HG02642 (cell line): ENCODE data around the gene SLC7A5.
"Not testable (repeated sequence)": the region's sequence is repeated elsewhere in the genome, so short reads cannot be mapped to it uniquely, and the experiment has no call there.

Experiments used
- ATAC-seq: cut with Tn5 transposase; IDR thresholded peaks from one replicate; pipeline ENCODE4 v1.9.1; 2021; ENCODE audit warnings: mild to moderate bottlenecking; ENCODE audit not compliant: unreplicated experiment, poor library complexity

Gene SLC7A5

DNA sequence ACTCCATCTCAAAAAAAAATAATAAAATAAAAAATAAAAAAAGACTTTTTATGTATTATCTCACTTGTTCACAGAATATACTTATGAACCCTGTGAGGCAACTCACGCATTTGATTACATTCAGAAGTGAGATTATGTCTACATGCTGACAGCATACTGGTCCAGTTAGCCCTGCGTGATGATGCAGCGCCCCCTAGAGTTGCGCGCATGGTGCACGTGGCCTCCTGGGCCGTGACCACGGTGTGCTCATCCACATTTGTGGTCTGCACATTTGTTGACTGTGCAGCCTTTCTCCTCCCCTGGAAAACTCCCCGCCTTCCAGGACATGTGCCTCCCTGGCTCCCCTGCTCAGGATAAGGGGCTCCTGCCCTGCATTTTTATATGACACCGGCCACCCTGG lies 20.5 kb upstream of the SLC7A5 start:
- ATAC-seq = not testable (repeated sequence)

DNA sequence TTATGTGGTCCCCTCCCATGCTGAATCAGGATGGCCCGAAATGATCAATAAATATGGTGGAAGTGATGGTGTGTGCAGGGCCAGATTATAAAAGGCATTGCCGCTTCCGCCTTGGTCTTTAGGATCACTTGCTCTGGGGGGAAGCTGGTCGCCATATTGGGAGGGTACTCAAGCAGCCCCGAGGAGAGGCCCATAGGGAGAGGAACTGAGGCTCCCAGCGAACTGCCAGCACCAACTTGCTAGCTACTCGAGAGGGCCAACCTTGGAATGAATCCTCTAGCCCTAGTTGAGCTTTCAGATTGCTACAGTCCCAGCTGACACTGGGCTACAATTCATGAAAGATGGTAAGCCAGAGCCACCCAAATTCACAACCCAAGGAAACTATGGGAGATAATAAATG lies 19.0 kb upstream of the SLC7A5 start:
- ATAC-seq = not testable (repeated sequence)

DNA sequence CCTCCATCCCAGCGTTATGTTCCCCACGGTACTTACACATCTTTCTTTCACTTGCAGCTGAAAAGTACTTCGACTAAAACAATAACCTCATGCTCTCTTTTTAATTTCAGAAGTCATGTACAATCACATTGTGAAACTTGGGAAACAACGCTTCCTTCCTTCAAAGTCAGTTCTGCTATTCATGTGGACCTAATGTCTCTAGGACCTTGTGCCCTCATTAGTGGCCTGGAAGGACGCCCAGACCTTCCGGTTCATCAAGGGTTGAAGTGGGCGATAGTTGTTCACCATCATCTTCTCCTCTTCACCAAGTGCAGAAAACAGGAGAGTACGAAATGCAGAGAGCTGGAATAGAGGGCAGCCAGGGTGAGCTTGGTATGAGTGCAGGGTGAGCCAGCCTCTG lies 18.6 kb upstream of the SLC7A5 start:
- ATAC-seq = not testable (repeated sequence)

DNA sequence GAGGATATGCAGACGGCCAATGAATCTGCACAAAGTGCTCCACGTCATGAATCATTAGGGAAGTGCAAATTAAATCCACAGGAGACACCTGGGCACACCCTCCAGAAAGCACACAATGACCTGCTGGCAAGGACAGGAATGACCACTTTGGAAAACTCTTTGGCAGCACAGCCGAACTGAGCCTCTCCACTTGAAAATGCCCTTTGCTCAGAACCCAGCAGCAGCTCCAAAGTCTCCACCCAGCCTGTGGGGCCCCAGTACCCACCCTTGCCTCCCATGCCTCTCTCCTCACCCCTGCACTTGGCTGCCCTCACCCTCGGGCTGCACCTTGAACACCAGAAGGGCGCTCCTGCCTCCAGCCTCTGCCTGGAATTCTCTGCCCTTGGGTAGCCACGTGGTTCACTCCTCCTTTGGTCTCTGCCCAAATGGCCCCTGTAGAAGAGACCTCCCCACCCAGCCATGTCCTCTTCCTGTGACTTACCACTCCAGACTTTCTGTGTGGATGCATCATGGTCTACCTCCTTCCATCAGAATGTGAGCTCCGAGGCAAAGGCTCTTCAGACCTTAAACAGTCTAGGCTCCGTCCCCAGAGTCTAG lies 16.2 kb upstream of the SLC7A5 start:
- ATAC-seq = not testable (repeated sequence)

DNA sequence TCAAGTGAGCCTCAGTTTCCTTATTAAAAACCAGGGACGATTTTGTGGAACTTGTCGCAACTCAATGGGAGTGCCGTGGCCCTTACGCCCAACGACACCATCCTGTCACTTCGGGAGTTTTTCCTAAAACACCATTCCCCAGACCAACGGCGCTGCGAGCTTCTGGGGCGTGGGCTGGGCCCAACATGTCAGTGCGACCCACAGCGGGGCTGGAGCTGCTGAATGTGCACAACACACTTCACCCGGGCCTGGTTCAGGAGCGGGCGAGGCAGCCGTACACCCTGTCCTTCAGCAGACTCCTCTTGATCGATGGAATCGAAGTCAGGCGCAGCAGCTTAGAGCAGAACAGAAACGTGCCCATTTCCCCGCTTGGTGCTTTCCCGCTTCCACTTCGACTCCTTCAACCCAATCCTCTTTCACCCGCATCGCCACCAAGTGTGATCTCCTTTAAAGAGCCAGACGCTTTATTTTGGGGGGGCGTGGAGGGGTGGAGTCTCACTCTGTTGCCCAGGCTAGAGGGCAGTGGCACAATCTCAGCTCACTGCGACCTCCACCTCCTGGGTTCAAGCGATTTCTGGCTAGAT lies 13.2 kb upstream of the SLC7A5 start:
- ATAC-seq = no peak

GRCh38 chr16:87881324-87882200 lies 12.3 kb upstream of the SLC7A5 start:
- ATAC-seq = no peak

GRCh38 chr16:87880117-87880696 lies 10.9 kb upstream of the SLC7A5 start:
- no peak for ATAC-seq

GRCh38 chr16:87879411-87880013 lies 10.2 kb upstream of the SLC7A5 start:
- not testable (repeated sequence) for ATAC-seq

DNA sequence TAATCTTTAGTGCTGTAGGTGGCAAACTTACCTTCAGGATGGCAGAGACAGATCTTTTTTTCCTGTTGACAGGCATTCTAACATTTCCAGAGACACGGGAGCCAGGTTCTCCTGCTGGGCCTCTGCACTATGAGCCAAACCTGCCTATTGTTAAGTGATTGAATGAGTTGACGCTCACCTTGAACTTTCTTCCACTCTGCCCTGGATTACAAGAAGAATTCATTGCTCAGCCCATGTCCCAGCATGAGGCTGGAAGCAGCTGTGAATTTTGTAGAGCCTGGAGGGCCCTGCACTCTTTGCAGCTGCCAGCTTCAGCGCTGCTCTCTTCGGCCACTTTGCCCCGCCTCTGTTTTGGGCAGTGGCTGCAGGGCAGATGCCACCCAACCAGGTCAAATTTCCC lies 9.4 kb upstream of the SLC7A5 start:
- no peak for ATAC-seq

GRCh38 chr16:87877942-87878507 lies 8.7 kb upstream of the SLC7A5 start:
- ATAC-seq = no peak

- no peak for ATAC-seq
Observed at GRCh38 chr16:87874639-87875427, 5.5 kb upstream of the SLC7A5 start.

GRCh38 chr16:87870418-87871291 lies 1.3 kb upstream of the SLC7A5 start:
- ATAC-seq = not testable (repeated sequence)

DNA sequence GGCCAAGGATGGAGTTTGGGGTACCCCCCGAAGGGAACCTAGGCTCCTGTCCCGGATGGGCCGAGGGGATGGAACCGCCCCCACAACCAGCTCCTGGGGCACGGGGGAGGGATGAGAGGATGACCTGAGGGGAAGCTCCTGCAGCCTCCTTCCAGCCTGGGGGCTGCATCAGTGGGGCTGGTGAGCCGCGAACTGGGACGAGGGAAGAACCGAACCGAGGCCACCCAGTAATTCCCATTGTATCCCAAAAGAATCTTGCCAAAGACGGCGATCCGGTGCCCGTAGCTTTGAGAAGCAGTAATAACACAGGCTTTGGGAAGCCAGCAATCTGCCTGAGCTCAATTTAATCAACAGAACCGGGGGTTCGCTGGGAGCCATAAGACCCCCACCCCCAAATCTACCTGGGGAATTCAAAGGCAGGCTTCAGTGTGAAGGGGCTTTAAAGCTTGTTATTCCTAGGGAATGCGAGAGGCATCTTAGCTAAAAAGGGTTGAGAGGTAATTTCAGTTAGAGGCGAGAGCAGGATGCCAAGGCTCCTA lies 641 bp upstream of the SLC7A5 start:
- not testable (repeated sequence) for ATAC-seq

DNA sequence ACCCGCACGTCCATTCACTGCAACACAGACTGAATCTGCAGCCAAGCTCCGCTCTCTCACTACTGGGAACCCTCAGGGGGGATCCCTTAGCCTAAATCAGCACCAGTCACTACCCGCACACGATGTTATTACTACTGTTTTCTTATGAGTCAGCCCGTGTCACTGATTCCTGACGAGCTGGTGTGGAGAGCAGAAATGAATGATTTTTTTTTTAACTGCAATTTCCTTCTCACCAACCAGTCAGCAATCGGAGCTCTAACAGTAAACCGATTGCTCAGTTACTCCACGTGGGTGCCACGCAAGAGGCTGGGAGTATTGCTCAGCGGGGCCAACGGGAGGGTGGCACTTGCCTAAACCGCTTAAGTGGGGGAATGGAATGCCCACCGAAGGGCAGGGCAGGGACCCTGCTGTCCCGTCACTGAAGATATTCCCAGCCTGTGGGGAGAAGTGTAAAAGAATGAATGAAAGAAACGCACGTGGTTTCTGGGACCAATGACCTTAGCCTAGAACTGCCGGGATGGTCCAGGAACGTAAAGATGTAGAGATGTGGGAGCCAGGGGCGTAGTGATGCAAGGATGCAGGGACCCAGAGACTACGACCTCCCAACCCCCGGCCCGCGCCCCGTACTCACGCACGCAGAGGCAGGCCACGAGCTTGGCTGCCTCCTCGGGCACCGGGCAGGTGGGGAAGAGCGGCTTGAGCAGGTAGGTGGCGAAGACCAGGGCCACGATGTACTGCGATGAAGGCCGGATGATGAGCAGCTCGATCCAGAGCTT lies 865 bp downstream of the SLC7A5 start:
- peak; percentile 21 for ATAC-seq

DNA sequence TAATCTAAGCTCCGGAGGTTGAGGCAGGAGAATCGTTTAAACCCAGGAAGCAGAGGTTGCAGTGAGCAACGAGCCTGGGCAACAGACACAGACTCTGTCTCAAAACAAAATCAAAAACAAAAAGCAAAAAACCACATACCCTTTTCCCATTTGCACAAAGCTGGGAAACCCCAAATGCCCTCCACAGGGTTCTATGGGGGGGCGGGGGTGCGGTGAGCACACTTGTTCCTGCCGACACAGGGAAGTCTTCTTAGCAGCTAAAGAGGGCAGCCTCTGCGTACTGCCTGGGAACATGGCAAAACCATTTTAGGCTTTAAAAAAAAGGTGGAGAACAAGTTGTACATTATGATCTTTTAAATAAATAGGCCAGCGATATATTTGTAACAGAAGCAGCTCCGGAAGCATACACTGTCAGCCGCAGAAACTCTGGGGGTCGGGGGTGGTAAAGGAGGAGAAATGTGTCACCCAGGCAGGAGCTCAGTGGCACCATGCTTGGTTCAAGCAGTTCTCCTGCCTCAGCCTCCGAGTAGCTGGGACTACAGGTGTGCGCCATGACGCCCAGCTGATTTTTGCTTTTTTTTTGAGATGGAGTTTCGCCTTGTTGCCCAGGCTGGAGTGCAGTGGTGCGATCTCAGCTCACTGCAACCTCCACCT lies 3.3 kb downstream of the SLC7A5 start:
- not testable (repeated sequence) for ATAC-seq

DNA sequence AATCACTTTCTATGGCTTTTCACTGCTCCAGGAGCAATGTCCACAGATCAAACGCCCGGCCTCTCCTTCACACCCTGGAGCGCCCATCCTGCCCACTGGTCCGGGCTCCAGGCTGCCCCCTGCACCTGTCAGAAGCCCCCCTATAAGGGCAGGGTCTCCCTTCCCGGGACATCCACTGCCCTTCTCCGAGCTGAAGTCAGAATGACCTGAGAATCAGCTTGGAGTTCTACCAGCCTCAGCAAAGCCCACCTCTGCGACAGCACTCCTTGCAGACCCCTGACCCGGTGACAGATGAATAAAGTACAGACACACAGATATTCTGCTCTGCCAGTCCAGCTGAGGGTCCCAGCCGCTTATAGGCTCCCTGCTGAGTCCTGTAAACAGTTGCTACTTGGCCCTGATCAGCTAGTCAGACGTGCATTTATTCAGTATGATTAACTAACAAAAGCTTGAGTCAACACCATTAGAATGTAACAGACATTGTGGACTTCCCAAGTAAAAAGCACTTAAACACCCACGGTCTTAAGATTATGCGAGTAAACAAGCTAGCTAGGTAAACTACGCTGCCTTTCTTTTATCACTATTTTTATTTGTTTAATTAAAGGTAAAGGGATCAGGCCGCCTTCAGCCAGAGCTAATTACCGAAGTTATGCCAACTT lies 4.8 kb downstream of the SLC7A5 start:
- no peak for ATAC-seq

- ATAC-seq = not testable (repeated sequence)
Observed at GRCh38 chr16:87863327-87863635, 6.0 kb downstream of the SLC7A5 start.
